Measurements from ENCODE around the gene FSTL4. TPM values are rescaled to one million over a fixed set of nuclear protein-coding genes. Genes with fewer than 3 reads are reported as not detected.
"Not testable (repeated sequence)": the region's sequence is repeated elsewhere in the genome, so short reads cannot be mapped to it uniquely, and the experiment has no call there.

FSTL4 gene
- total RNA-seq, 4 donors from 2014 or later, result 0.18 to 0.27 (median 0.20) TPM; not detected in 1

DNA sequence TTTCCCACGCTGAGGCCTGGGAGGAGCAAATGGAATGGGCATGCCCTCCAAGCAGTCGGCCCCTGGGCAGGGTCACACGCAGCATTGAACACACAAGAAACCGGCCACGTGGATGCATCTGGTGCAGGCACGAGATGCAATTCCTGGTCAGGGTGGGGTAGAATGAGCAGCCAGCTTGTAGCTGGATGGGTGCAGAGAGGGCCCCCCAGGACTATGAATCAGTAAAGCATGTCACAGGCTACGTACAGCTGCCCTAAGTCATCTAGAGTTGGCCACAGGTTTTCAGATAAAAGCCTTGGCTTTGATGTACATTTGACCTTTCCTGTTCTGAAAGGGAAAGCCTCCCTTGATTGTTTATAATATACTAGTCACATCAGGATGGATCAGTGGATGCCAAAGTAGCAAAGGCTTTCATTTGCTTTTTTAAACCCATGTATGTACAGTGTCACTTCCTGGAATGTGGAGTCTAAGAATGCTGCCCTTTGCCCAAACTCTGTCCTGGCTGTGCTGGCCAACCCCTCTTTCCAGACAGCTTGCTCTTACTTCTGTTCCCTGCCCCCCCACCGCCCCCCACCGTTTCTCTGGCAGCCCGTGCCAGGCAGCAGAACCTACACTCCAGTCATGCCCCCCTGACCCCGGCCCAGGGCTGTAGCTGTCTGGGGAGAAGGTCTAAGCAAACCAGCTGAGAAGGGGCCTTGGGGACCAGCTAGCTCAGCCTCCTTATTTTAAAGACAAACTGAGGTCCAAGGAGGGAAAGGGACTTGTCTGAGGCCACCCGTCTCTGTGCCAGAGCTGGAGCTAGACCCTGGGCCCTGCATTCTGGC, 391.3 kb downstream of the FSTL4 start:
- Histone ChIP-seq H3K27ac (no peak overlapping the region), H3K4me1 (peaks cover 5 to 10% of the 10 kb centered on the region in 2 donors), H3K9me3 (no peaks in the 10 kb centered on the region), H3K27me3 (no peaks in the 10 kb centered on the region), H3K4me3 (no peak overlapping the region), H3K36me3 (no peaks in the 10 kb centered on the region)
- ATAC-seq, result no peak
- intact Hi-C loops (cut with DNase I; ENCODE audit: low total_unique reads) (no loop called here), in situ Hi-C loops (cut with MboI; ENCODE audit: low sequenced_read_pairs in 4 of 4) (no loop called here)
- no peak for TF ChIP-seq CTCF (IDR thresholded peaks at IDR 0.05 in 4 of 5, conservative IDR thresholded peaks at IDR 0.05 in 1 of 5)
- DNase-seq, result no peak

DNA sequence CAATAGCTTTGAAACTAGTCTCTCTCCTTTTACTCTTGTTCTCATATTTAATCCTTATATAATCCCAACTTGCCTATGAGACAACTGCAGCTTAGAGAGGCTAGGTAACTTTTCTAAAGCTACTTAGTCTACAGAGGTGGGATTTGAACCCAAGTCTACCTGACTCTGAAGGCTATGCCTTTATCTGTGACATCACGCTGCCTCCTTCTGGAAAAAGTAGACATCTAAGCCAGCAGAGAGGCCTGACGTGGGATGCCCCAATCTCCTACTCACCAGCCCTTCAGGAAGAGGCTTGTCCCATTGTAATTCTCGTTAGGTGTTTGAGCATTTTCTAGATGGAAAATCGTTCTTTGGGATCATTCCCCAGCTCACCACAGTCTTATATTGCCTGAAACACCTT, 393.0 kb downstream of the FSTL4 start:
- ATAC-seq, result no peak
- no peak for DNase-seq
- no peak overlapping the region for H3K27ac ChIP-seq
- in situ Hi-C loops (cut with MboI; ENCODE audit: low sequenced_read_pairs in 4 of 4), result no loop called here
- no peaks in the 10 kb centered on the region for H3K9me3 ChIP-seq
- no peak overlapping the region for H3K4me3 ChIP-seq
- intact Hi-C loops (cut with DNase I; ENCODE audit: low total_unique reads), result no loop called here
- H3K36me3 ChIP-seq, result no peaks in the 10 kb centered on the region
- no peak for TF ChIP-seq POLR2A (IDR thresholded peaks at IDR 0.05)
- TF ChIP-seq CTCF (IDR thresholded peaks at IDR 0.05 in 4 of 5, conservative IDR thresholded peaks at IDR 0.05 in 1 of 5), result no peak
- no peaks in the 10 kb centered on the region for H3K4me1 ChIP-seq
- no peaks in the 10 kb centered on the region for H3K27me3 ChIP-seq

DNA sequence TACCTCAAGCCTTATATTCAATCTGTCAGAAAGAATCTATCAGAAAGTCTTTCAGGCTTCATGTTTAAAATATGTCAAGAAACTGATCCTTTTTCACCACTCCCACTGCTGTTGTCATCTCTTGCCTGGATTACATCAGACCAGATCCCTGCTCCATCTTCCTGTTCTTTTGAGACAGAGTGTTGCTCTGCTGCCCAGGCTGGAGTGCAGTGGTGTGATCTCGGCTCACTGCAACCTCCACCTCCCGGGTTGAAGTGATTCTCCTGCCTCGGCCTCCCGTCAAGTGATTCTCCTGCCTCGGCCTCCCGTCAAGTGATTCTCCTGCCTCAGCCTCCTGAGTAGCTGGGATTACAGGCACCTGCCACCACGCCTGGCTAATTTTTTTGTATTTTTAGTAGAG, 396.2 kb downstream of the FSTL4 start:
- H3K9me3 ChIP-seq; ATAC-seq; H3K4me3 ChIP-seq; H3K36me3 ChIP-seq; in situ Hi-C loops (cut with MboI; ENCODE audit: low sequenced_read_pairs in 4 of 4); H3K27ac ChIP-seq; H3K4me1 ChIP-seq; intact Hi-C loops (cut with DNase I; ENCODE audit: low total_unique reads); DNase-seq; H3K27me3 ChIP-seq: not testable (repeated sequence)

- Histone ChIP-seq H3K36me3 (no peaks in the 10 kb centered on the region), H3K4me3 (no peak overlapping the region), H3K27me3 (no peaks in the 10 kb centered on the region), H3K4me1 (no peaks in the 10 kb centered on the region), H3K27ac (no peak overlapping the region), H3K9me3 (no peaks in the 10 kb centered on the region)
- in situ Hi-C loops (cut with MboI; ENCODE audit: low sequenced_read_pairs in 4 of 4) (no loop called here), intact Hi-C loops (cut with DNase I; ENCODE audit: low total_unique reads) (no loop called here)
- ATAC-seq, result no peak
- TF ChIP-seq POLR2A (IDR thresholded peaks at IDR 0.05) (no peak), CTCF (IDR thresholded peaks at IDR 0.05 in 4 of 5, conservative IDR thresholded peaks at IDR 0.05 in 1 of 5) (no peak)
- no peak for DNase-seq
Measured at GRCh38 chr5:133214153-133214820, 398.1 kb downstream of the FSTL4 start.

DNA sequence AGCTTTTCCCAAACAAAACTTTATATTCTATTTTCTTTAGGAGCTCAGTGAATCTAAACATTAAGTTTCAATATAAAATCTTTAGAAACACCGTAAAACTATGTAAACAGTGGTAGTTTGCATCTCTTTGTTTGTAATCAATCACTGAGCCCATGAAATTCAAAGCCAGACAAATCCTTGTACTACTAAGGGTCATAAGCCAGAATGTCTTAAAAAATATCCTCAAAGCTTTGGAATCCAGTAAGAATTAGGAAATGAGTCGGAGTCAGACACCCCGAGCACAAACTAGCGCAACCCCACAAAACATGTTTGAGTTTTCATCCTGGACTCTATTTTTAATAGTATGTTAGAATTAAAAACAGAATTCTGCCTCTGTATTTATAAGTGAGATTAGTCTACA, 406.7 kb downstream of the FSTL4 start:
- Histone ChIP-seq H3K27me3 (no peaks in the 10 kb centered on the region), H3K4me3 (no peak overlapping the region), H3K36me3 (no peaks in the 10 kb centered on the region), H3K4me1 (no peaks in the 10 kb centered on the region), H3K27ac (no peak overlapping the region), H3K9me3 (no peaks in the 10 kb centered on the region)
- ATAC-seq (no peak), DNase-seq (no peak)
- TF ChIP-seq CTCF (IDR thresholded peaks at IDR 0.05 in 4 of 5, conservative IDR thresholded peaks at IDR 0.05 in 1 of 5) (no peak), POLR2A (IDR thresholded peaks at IDR 0.05) (no peak)
- in situ Hi-C loops (cut with MboI; ENCODE audit: low sequenced_read_pairs in 4 of 4), result no loop called here
- intact Hi-C loops (cut with DNase I; ENCODE audit: low total_unique reads), result no loop called here

All from gastrocnemius medialis (tissue), 4 donors.